IMR-90 (cell line): ENCODE measurements around the gene MYO7B. TPM values are rescaled to one million over a fixed set of nuclear protein-coding genes. Genes with fewer than 3 reads are reported as not detected.

ENCODE experiments used
- ATAC-seq: fragments of 200-7000 bp; cut with Tn5 transposase; 2 replicates; pipeline ENCODE4 v1.9.1; 2020; ENCODE audit warnings: low read depth, mild to moderate bottlenecking, moderate library complexity
- BruUV-seq: library from RNA; stranded (reverse); fragments of 400-500 nt; replicated peaks from 2 replicates; lab custom pipeline; 2021; lab: Mats Ljungman, UMichigan
- CTCF ChIA-PET: fragments of 300-600 bp; formaldehyde crosslinking; extraction: SDS; loops from one replicate; lab custom pipeline; 2021; ENCODE audit warnings: antibody characterized with exemption; lab: Yijun Ruan, JAX
- POLR2A ChIA-PET: fragments of 300-600 bp; sonication (Branson Sonifier 250); formaldehyde crosslinking; loops from one replicate; lab custom pipeline; 2022; ENCODE audit warnings: antibody characterized with exemption; ENCODE audit not compliant: unreplicated experiment; lab: Charles Lee
- DNase-seq: peaks from one replicate; pipeline ENCODE4 v3.0.0; 2013
- H2AFZ ChIP-seq: replicated peaks from 2 replicates; pipeline ENCODE3; 2013; ENCODE audit warnings: low read length, mild to moderate bottlenecking; ENCODE audit not compliant: poor library complexity
- H2AK5ac ChIP-seq: 2 replicates; pipeline ENCODE4 v1.6.1; 2013; ENCODE audit warnings: low read depth, low read length, inconsistent platforms
- H2AK9ac ChIP-seq: replicated peaks from 2 replicates; pipeline ENCODE3; 2013; ENCODE audit warnings: mild to moderate bottlenecking, low read depth, low read length, moderate library complexity; ENCODE audit not compliant: poor library complexity
- H2BK120ac ChIP-seq: 2 replicates; pipeline ENCODE4 v1.6.1; 2013; ENCODE audit warnings: low read depth, low read length, inconsistent platforms
- H2BK15ac ChIP-seq: 3 replicates; pipeline ENCODE4 v1.6.1; 2013; ENCODE audit warnings: low read depth, low read length, inconsistent platforms
- H2BK20ac ChIP-seq: 2 replicates; pipeline ENCODE4 v1.6.1; 2013; ENCODE audit warnings: low read depth, mild to moderate bottlenecking, inconsistent platforms, low read length, moderate library complexity
- H2BK5ac ChIP-seq: 2 replicates; pipeline ENCODE4 v1.6.1; 2013; ENCODE audit warnings: mild to moderate bottlenecking, low read depth, low read length, inconsistent platforms; ENCODE audit not compliant: poor library complexity, severe bottlenecking
- H3K14ac ChIP-seq: replicated peaks from 2 replicates; pipeline ENCODE4 v1.6.1; 2013; ENCODE audit warnings: low read depth, low read length, inconsistent platforms
- H3K18ac ChIP-seq: 2 replicates; pipeline ENCODE4 v1.6.1; 2013; ENCODE audit warnings: low read depth, low read length, control low read depth
- H3K23ac ChIP-seq: 2 replicates; pipeline ENCODE4 v1.6.1; 2013; ENCODE audit warnings: low read depth, low read length, inconsistent platforms
- H3K27ac ChIP-seq: 2 replicates; pipeline ENCODE4 v1.5.1; 2013; ENCODE audit warnings: mild to moderate bottlenecking, control low read depth, low read length; ENCODE audit not compliant: insufficient read depth
- H3K27me3 ChIP-seq: 2 replicates; pipeline ENCODE4 v1.6.1; 2013; ENCODE audit warnings: low read length; ENCODE audit not compliant: control insufficient read depth, insufficient read depth
- H3K36me3 ChIP-seq: 2 replicates; pipeline ENCODE4 v1.6.1; 2013; ENCODE audit warnings: low read length, mixed read lengths; ENCODE audit not compliant: control insufficient read depth, insufficient read depth
- H3K4ac ChIP-seq: 2 replicates; pipeline ENCODE4 v1.6.1; 2013; ENCODE audit warnings: low read depth, low read length, inconsistent platforms
- H3K4me1 ChIP-seq: 2 replicates; pipeline ENCODE4 v1.6.1; 2013; ENCODE audit warnings: low read length, mixed read lengths; ENCODE audit not compliant: control insufficient read depth, insufficient read depth
- H3K4me2 ChIP-seq: 2 replicates; pipeline ENCODE4 v1.6.1; 2013; ENCODE audit warnings: low read depth, mild to moderate bottlenecking, control low read depth, low read length, moderate library complexity
- H3K4me3 ChIP-seq: 2 replicates; pipeline ENCODE4 v1.5.1; 2013; ENCODE audit warnings: low read depth, mild to moderate bottlenecking, control low read depth, low read length, moderate library complexity; ENCODE audit not compliant: insufficient read depth
- H3K56ac ChIP-seq: 2 replicates; pipeline ENCODE4 v1.6.1; 2013; ENCODE audit warnings: low read length, inconsistent platforms; ENCODE audit not compliant: insufficient read depth; ENCODE audit errors: extremely low read depth
- H3K79me1 ChIP-seq, 2 experiments: 2 replicates each; pipeline ENCODE4 v1.6.1; 2013; ENCODE audit warnings: low read length in 2 of 2, inconsistent platforms in 1 of 2, low read depth in 1 of 2
- H3K9ac ChIP-seq: 2 replicates; pipeline ENCODE4 v1.6.1; 2013; ENCODE audit warnings: low read depth, low read length, control low read depth
- H3K9me1 ChIP-seq: 2 replicates; pipeline ENCODE4 v1.6.1; 2013; ENCODE audit warnings: low read length, inconsistent platforms; ENCODE audit not compliant: insufficient read depth
- H3K9me3 ChIP-seq: 2 replicates; pipeline ENCODE4 v1.6.1; 2013; ENCODE audit warnings: low read length; ENCODE audit not compliant: control insufficient read depth, insufficient read depth
- H4K20me1 ChIP-seq: 2 replicates; pipeline ENCODE4 v1.6.1; 2013; ENCODE audit warnings: low read length, inconsistent platforms; ENCODE audit not compliant: insufficient read depth
- H4K5ac ChIP-seq: 2 replicates; pipeline ENCODE4 v1.6.1; 2013; ENCODE audit warnings: mild to moderate bottlenecking, low read depth, low read length, control low read depth
- H4K8ac ChIP-seq, 2 experiments: 2 replicates each; pipeline ENCODE4 v1.6.1; 2013; ENCODE audit warnings: low read depth in 2 of 2, low read length in 2 of 2, control low read depth in 1 of 2, inconsistent platforms in 1 of 2
- H4K91ac ChIP-seq: 2 replicates; pipeline ENCODE4 v1.6.1; 2013; ENCODE audit warnings: low read depth, low read length, inconsistent platforms; ENCODE audit not compliant: insufficient read depth
- BHLHE40 ChIP-seq: fragments of 150-350 bp; IDR thresholded peaks from 2 replicates; pipeline ENCODE4 v1.6.1; 2016; ENCODE audit warnings: mild to moderate bottlenecking, low read depth, low read length
- CEBPB ChIP-seq: IDR thresholded peaks from 2 replicates; pipeline ENCODE4 v1.6.1; 2012; ENCODE audit warnings: low read depth, low read length, improper control_type of control experiment
- ELK1 ChIP-seq: fragments of 150-350 bp; IDR thresholded peaks from 2 replicates; pipeline ENCODE4 v1.6.1; 2016; ENCODE audit warnings: low read depth, mild to moderate bottlenecking, low read length, moderate library complexity, borderline replicate concordance
- FOS ChIP-seq: fragments of 150-350 bp; IDR thresholded peaks from 2 replicates; pipeline ENCODE4 v1.6.1; 2016; ENCODE audit warnings: low read depth, low read length
- MAFK ChIP-seq: IDR thresholded peaks from 2 replicates; pipeline ENCODE4 v1.6.1; 2012; ENCODE audit warnings: low read depth, low read length, improper control_type of control experiment
- MAZ ChIP-seq: IDR thresholded peaks from 2 replicates; pipeline ENCODE4 v1.6.1; 2012; ENCODE audit warnings: low read depth, mild to moderate bottlenecking, low read length, improper control_type of control experiment, moderate library complexity, borderline replicate concordance
- MXI1 ChIP-seq: IDR thresholded peaks from 2 replicates; pipeline ENCODE4 v1.6.1; 2012; ENCODE audit warnings: low read depth, mild to moderate bottlenecking, low read length, moderate library complexity, borderline replicate concordance
- NFE2L2 ChIP-seq: fragments of 150-350 bp; IDR thresholded peaks from 2 replicates; pipeline ENCODE4 v1.6.1; 2016; ENCODE audit warnings: low read depth, mild to moderate bottlenecking, low read length
- POLR2A ChIP-seq: IDR thresholded peaks from 2 replicates; pipeline ENCODE4 v1.6.1; 2012; ENCODE audit warnings: mild to moderate bottlenecking, low read depth, low read length
- RAD21 ChIP-seq: IDR thresholded peaks from 2 replicates; pipeline ENCODE4 v1.6.1; 2012; ENCODE audit warnings: low read length, improper control_type of control experiment
- RCOR1 ChIP-seq: IDR thresholded peaks from 2 replicates; pipeline ENCODE4 v1.6.1; 2012; ENCODE audit warnings: mild to moderate bottlenecking, low read length, improper control_type of control experiment; ENCODE audit not compliant: insufficient replicate concordance
- RFX5 ChIP-seq: IDR thresholded peaks from 2 replicates; pipeline ENCODE4 v1.8.0; 2012; ENCODE audit warnings: low read depth, mild to moderate bottlenecking, low read length, moderate library complexity
- SMC3 ChIP-seq: fragments of 150-350 bp; IDR thresholded peaks from 2 replicates; pipeline ENCODE4 v1.6.1; 2016; ENCODE audit warnings: low read depth, mild to moderate bottlenecking, antibody characterized with exemption, low read length, moderate library complexity
- USF2 ChIP-seq: fragments of 150-350 bp; IDR thresholded peaks from 2 replicates; pipeline ENCODE4 v1.6.1; 2017; ENCODE audit warnings: mild to moderate bottlenecking, antibody characterized with exemption, low read length, low read depth
- WGBS, 2 experiments: methylation state at CpG; one replicate each; pipeline versions ENCODE4 v1.1.5 to v1.1.7; 2013; ENCODE audit warnings: missing lambda C conversion rate in 2 of 2; ENCODE audit not compliant: insufficient read length in 1 of 2; ENCODE audit errors: extremely low coverage in 2 of 2; 5-methylcytosine and 5-hydroxymethylcytosine counted together
- dilution Hi-C: fragments of 300-500 bp; cut with HindIII; formaldehyde crosslinking; loops from one replicate; pipeline ENCODE4 v1.14.3; 2018; ENCODE audit warnings: low sequenced_read_pairs; ENCODE audit not compliant: unreplicated experiment
- in situ Hi-C: fragments of 300-500 bp; cut with MboI; formaldehyde crosslinking; loops from 3 replicates; pipeline ENCODE4 v1.14.3; 2019; ENCODE audit warnings: low sequenced_read_pairs, inconsistent platforms, mixed read lengths
- intact Hi-C: fragments of 100-400 bp; cut with micrococcal nuclease; formaldehyde crosslinking; loops from 2 replicates; pipeline ENCODE4 v1.10.0; 2022
- polyA plus RNA-seq, 3 experiments: library from polyadenylated mRNA; depleted of rRNA; stranded (reverse); fragments of >200 nt; gene quantifications; 2 replicates each; pipeline ENCODE4 v1.2.3, GENCODE V29; 2012; ENCODE audit warnings: low replicate concordance in 1 of 3
- total RNA-seq: library from RNA; depleted of rRNA; stranded (reverse); fragments of >200 nt; gene quantifications from 2 replicates; pipeline ENCODE4 v1.2.3, GENCODE V29; 2012
- TF ChIP-seq, protein P1 (sequence below): conservative IDR thresholded peaks from 2 replicates; pipeline ENCODE4 v1.5.1; 2012; ENCODE audit warnings: mild to moderate bottlenecking, low read depth, low read length, improper control_type of control experiment

Gene MYO7B
- total and polyA plus RNA-seq, 2 of the 4 experiments (the other 2 are of a cell fraction), result 0.18 to 0.46 TPM

DNA sequence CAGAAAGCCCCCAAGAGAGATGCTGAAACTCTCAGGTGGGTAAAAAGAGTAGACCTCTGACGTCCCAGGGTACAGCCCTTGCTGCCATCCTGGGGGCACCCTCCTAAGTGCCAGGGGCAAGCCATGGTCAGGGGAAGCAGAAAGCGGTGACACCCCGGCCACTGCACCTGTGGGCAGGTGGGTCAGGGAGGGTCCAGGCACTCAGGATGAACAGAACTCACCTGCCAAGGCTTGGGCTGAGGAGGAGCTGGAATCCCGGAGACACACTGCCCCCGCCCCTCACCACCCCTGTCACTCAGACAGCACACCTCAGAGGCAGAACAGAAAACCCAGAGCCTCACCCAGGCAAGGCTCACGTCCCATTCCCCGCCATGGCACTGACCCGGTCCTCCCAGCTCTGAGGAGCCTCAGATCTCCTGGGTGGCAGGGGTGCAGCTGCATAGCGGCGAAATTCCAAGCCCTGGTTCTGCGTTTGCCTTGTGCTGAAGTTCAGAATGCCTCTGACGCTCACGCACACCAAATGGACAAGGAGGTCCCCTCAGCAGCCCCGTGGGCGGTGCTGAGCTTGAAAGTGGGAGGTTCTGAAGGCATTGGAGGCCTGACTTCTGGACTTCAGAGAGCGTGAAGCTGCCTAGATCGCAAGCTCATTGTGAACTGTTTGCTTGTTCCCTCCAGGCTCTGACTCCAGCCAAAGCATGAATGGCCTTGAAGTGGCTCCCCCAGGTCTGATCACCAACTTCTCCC is 114.7 kb downstream of the MYO7B start:
- H3K27ac ChIP-seq, result no peak overlapping the region
- peaks cover 7% of the 10 kb centered on the region; the same call in 1 of the 2 replicates for H3K4me1 ChIP-seq
- intact Hi-C loops, result no loop called here

More for the DNA sequence above, 114.7 kb downstream of the MYO7B start:
- no peak overlapping the region for H3K23ac ChIP-seq
- no peak overlapping the region for H4K91ac ChIP-seq
- no peak overlapping the region for H2BK20ac ChIP-seq
- peaks cover 12% of the 10 kb centered on the region; the same call in 1 of the 2 replicates for H3K36me3 ChIP-seq
- peaks cover 17% of the 10 kb centered on the region; the same call in 1 of the 2 replicates for H3K9me1 ChIP-seq
- H2BK5ac ChIP-seq, result no peak overlapping the region
- H2BK120ac ChIP-seq, result no peak overlapping the region
- dilution Hi-C loops (no loop called here), in situ Hi-C loops (no loop called here)
- H4K5ac ChIP-seq, result no peak overlapping the region
- H3K79me1 ChIP-seq, result peaks cover 0 to 16% of the 10 kb centered on the region in 2 experiments; a peak in 2 of 4 replicates
- no peak overlapping the region for H3K18ac ChIP-seq
- ChIA-PET POLR2A (no interaction called here), CTCF (interaction anchor here (0.6 to 2.3 kb wide), 4 partner anchors 12 to 446 kb away, joined by 3 to 15 read pairs (median 4); partner anchors contain the start of gene LIMS2)
- DNase-seq (no peak), ATAC-seq (no peak)
- H4K20me1 ChIP-seq, result no peaks in the 10 kb centered on the region; the same call in none of the 2 replicates
- H2AK5ac ChIP-seq, result no peak overlapping the region
- H2AFZ ChIP-seq, result no peak overlapping the region
- H3K9ac ChIP-seq, result no peak overlapping the region
- no TSS peak for BruUV-seq
- no peak overlapping the region for H3K4ac ChIP-seq
- peak overlapping the region; percentile 92 for H2AK9ac ChIP-seq
- no peak overlapping the region for H3K56ac ChIP-seq
- no peak for TF ChIP-seq RCOR1
- TF ChIP-seq SMC3, result no peak
- TF ChIP-seq POLR2A, result no peak
- no peak for TF ChIP-seq NFE2L2
- TF ChIP-seq MAFK, result no peak
- TF ChIP-seq, protein P1, sequence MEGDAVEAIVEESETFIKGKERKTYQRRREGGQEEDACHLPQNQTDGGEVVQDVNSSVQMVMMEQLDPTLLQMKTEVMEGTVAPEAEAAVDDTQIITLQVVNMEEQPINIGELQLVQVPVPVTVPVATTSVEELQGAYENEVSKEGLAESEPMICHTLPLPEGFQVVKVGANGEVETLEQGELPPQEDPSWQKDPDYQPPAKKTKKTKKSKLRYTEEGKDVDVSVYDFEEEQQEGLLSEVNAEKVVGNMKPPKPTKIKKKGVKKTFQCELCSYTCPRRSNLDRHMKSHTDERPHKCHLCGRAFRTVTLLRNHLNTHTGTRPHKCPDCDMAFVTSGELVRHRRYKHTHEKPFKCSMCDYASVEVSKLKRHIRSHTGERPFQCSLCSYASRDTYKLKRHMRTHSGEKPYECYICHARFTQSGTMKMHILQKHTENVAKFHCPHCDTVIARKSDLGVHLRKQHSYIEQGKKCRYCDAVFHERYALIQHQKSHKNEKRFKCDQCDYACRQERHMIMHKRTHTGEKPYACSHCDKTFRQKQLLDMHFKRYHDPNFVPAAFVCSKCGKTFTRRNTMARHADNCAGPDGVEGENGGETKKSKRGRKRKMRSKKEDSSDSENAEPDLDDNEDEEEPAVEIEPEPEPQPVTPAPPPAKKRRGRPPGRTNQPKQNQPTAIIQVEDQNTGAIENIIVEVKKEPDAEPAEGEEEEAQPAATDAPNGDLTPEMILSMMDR, result no peak
- no peak for TF ChIP-seq MAZ
- TF ChIP-seq FOS, result no peak
- TF ChIP-seq MXI1, result no peak
- no peak for TF ChIP-seq RFX5
- TF ChIP-seq ELK1, result no peak
- no peak for TF ChIP-seq RAD21
- no peak for TF ChIP-seq BHLHE40
- no peak for TF ChIP-seq CEBPB
- TF ChIP-seq USF2, result no peak
- H3K4me2 ChIP-seq, result no peak overlapping the region
- H2BK15ac ChIP-seq, result no peak overlapping the region
- H3K14ac ChIP-seq, result no peak overlapping the region
- no peaks in the 10 kb centered on the region for H3K27me3 ChIP-seq
- 66% methylated on average over 8 of the region's 17 CpGs; no CpG with 5 or more reads in 1 of the 2 experiments for WGBS, 2 experiments
- H3K4me3 ChIP-seq, result no peak overlapping the region
- H3K9me3 ChIP-seq, result no peaks in the 10 kb centered on the region
- H4K8ac ChIP-seq, result no peak overlapping the region
